Left lung (tissue), 10 donors: ENCODE measurements around the gene HS6ST2. TPM values are rescaled to one million over a fixed set of nuclear protein-coding genes. Genes with fewer than 3 reads are reported as not detected.
"Not testable (repeated sequence)": the region's sequence is repeated elsewhere in the genome, so short reads cannot be mapped to it uniquely, and the experiment has no call there.

Experiments
- ATAC-seq: fragments of 200-7000 bp; cut with Tn5 transposase; one replicate; pipeline ENCODE4 v1.9.1; 2020; ENCODE audit warnings: moderate library complexity
- DNase-seq, 4 donors: peaks; one replicate each; pipeline ENCODE4 v3.0.0-alpha.2; 2013 to 2020
- H3K27ac ChIP-seq, 2 donors: fragments of 200-600 bp; sonication (generic) in 1 of 2; one replicate each; pipeline versions ENCODE4 v1.5.0 to v1.8.0; 2020 to 2021
- H3K27me3 ChIP-seq, 2 donors: fragments of 200-600 bp; sonication (generic) in 1 of 2; one replicate each; pipeline versions ENCODE4 v1.5.0 to v1.8.0; 2020 to 2021
- H3K36me3 ChIP-seq, 2 donors: fragments of 200-600 bp; sonication (generic) in 1 of 2; one replicate each; pipeline versions ENCODE4 v1.5.0 to v1.8.0; 2020 to 2021
- H3K4me1 ChIP-seq, 2 donors: fragments of 200-600 bp; one replicate each; pipeline ENCODE4 v1.8.0; 2021
- H3K4me3 ChIP-seq, 2 donors: fragments of 200-600 bp; sonication (generic) in 1 of 2; one replicate each; pipeline versions ENCODE4 v1.5.0 to v1.8.0; 2020 to 2021; ENCODE audit warnings: mild to moderate bottlenecking in 1 of 2
- H3K9me3 ChIP-seq, 2 donors: fragments of 200-600 bp; sonication (generic) in 1 of 2; one replicate each; pipeline versions ENCODE4 v1.5.0 to v1.8.0; 2020 to 2021
- CTCF ChIP-seq, 2 donors: fragments of 200-600 bp; sonication (generic) in 1 of 2; IDR thresholded peaks; one replicate each; pipeline versions ENCODE4 v1.5.0 to v1.8.0; 2021; ENCODE audit warnings: antibody characterized with exemption in 2 of 2
- intact Hi-C, 2 donors: fragments of 100-400 bp; cut with DNase I; formaldehyde crosslinking; loops; one replicate each; pipeline versions ENCODE4 v1.11.2 to v1.14.2; 2022
- polyA plus RNA-seq, 6 donors: library from polyadenylated mRNA; unstranded; fragments of 120-200 nt; gene quantifications; one replicate each; pipeline ENCODE4 v1.2.1, GENCODE V29; 2013; ENCODE audit not compliant: insufficient read length in 6 of 6
- total RNA-seq, 2 donors: library from RNA; stranded (reverse); fragmentation: NEBNext Ultra II Directional; extraction: Animal tissue kit (Norgen Biotek cat#: 25700); gene quantifications; one replicate each; pipeline ENCODE4 v1.2.1, GENCODE V29; 2021
- donor health status: DM: no; HTN: yes; CAD: no.
- donor health status: DM: no; HTN: no; CAD: no.

HS6ST2 gene
- total and polyA plus RNA-seq, 8 donors, result 1.0 to 22.9 (median 15.2) TPM

- DNase-seq, result no peak
- H3K27me3 ChIP-seq, result peaks cover 0 to 5% of the 10 kb centered on the region in 2 donors
- no peak overlapping the region for H3K4me3 ChIP-seq
- H3K27ac ChIP-seq, result no peak overlapping the region
- no peak for ATAC-seq
- H3K36me3 ChIP-seq, result no peaks in the 10 kb centered on the region
- no peak for TF ChIP-seq CTCF (IDR thresholded peaks at IDR 0.05)
- intact Hi-C loops, result no loop called here
- no peaks in the 10 kb centered on the region for H3K4me1 ChIP-seq
- no peaks in the 10 kb centered on the region for H3K9me3 ChIP-seq
Measured at GRCh38 chrX:132990835-132991234, 32.4 kb upstream of the HS6ST2 start.

GRCh38 chrX:132986556-132986955, 28.1 kb upstream of the HS6ST2 start:
- Histone ChIP-seq H3K4me3 (no peak overlapping the region), H3K9me3 (no peaks in the 10 kb centered on the region), H3K27ac (no peak overlapping the region), H3K36me3 (no peaks in the 10 kb centered on the region), H3K4me1 (no peaks in the 10 kb centered on the region), H3K27me3 (no peaks in the 10 kb centered on the region)
- no peak for TF ChIP-seq CTCF (IDR thresholded peaks at IDR 0.05)
- intact Hi-C loops, result no loop called here
- ATAC-seq (no peak), DNase-seq (no peak)

- ATAC-seq (no peak), DNase-seq (no peak)
- H3K4me1 ChIP-seq, result no peaks in the 10 kb centered on the region
- TF ChIP-seq CTCF (IDR thresholded peaks at IDR 0.05), result no peak
- H3K27me3 ChIP-seq, result no peaks in the 10 kb centered on the region
- no peak overlapping the region for H3K4me3 ChIP-seq
- H3K9me3 ChIP-seq, result no peaks in the 10 kb centered on the region
- no peak overlapping the region for H3K27ac ChIP-seq
- no peaks in the 10 kb centered on the region for H3K36me3 ChIP-seq
- intact Hi-C loops, result no loop called here
Measured at GRCh38 chrX:132984058-132984650, 25.7 kb upstream of the HS6ST2 start.

GRCh38 chrX:132983496-132983895, 25.1 kb upstream of the HS6ST2 start:
- Histone ChIP-seq H3K27ac (no peak overlapping the region), H3K9me3 (no peaks in the 10 kb centered on the region), H3K27me3 (no peaks in the 10 kb centered on the region), H3K4me3 (no peak overlapping the region), H3K36me3 (no peaks in the 10 kb centered on the region), H3K4me1 (no peaks in the 10 kb centered on the region)
- ATAC-seq (no peak), DNase-seq (no peak)
- intact Hi-C loops, result no loop called here
- no peak for TF ChIP-seq CTCF (IDR thresholded peaks at IDR 0.05)

GRCh38 chrX:132980035-132980434, 21.6 kb upstream of the HS6ST2 start:
- H3K36me3 ChIP-seq, H3K4me1 ChIP-seq, H3K27ac ChIP-seq, intact Hi-C loops, DNase-seq, H3K9me3 ChIP-seq, H3K27me3 ChIP-seq, ATAC-seq, H3K4me3 ChIP-seq: not testable (repeated sequence)
